Measurements from ENCODE around the gene VPS37D. TPM values are rescaled to one million over a fixed set of nuclear protein-coding genes. Genes with fewer than 3 reads are reported as not detected.

VPS37D gene
- 4.1 and 7.0 TPM in 2 replicates for total RNA-seq

DNA sequence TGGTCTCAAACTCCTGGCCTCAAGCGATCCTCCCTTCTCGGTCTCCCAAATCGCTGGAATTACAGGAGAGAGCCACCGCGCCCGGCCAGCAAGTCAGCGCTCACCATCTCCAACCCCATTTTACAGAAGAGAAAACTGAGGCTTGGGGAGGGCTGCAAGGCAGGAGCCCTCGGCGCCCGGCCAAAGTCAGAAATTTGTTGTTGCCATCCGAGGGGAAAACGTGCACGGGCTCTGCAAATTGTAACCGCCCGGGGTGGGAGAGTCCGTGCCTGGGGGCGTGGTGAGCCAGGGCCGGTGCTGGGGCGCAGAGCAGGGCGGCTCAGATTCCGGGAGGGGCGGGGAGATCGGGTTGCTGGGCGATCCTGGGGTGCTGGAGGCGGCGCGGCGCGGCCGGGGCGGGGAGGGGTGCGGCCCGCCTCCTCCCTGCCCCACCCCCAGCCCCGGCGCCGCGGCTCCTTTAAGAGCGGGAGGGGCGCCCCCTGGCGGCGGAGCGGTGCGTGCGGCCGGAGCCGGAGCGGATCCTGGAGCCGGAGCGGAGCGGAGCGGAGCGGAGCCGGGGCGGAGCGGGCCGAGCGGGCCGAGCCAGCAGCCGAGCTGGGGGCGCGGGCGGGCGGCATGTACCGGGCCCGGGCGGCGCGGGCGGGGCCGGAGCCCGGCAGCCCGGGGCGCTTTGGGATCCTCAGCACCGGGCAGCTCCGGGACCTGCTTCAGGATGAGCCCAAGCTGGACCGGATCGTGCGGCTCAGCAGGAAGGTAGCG, at the start of gene VPS37D:
Gene VPS37D, plus strand, starts transcription at position 488 of the 759 bp plus-strand sequence. Its CDS starts 128 bp downstream, at position 616.

DNA sequence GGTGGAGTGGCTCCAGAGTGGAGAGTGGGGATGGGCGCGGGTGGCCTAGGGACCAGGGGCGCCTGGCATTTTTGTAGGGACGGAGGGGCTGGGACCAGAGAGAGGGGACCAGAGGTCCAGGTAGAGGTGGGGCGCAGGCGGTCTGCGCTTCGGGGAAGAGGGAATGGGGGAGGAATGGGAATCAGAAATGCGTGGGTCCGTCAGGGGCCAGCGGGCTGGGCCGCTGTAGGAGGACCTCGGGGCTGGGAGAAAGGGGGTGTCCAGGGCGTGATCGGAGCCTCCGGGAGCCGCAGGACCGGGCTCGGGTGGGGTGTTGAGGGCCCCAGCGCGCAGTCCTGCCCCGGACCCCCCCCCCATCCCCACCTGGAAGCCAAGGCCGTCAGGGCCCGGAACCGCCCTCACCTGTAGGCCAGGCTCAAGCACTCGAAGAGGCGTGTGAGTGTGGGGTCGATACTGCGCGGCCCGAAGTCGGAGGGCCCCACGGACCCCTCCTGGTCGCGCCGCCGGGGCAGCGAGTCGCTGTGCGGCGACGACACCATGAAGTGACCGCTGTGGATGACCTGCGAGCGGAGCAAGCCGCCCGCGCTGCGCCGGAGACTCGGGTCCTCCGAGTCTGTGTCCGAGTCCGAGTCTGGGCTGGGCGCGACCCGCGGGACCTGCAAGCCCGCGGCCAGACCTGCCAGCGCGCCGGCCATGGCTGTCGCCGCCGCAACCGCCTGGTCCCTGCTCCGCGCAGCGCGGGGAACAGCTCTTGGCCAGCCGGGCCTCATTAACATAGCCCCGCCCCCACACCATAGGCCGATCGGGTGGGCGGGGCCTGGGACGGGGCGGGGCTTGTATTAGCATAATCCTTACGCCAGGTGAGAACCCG, 43.6 kb upstream of the VPS37D start, which contains the start of gene MLXIPL:
Gene MLXIPL, minus strand, starts transcription at position 725 of the 871 bp plus-strand sequence. Its CDS starts 30 bp downstream, at position 695.

GRCh38 chr7:73683056-73683787, 15.6 kb downstream of the VPS37D start, which contains the start of the genes BUD23 and DNAJC30:
TSS of gene BUD23 (plus strand) at chr7:73683597. CDS start at chr7:73683626, 29 bp downstream.
TSS of gene DNAJC30 (minus strand) at chr7:73683453. CDS start at chr7:73683423, 30 bp downstream.

GRCh38 chr7:73718905-73719805, 51.5 kb downstream of the VPS37D start, which contains the start of gene STX1A:
TSS of gene STX1A (minus strand) at chr7:73719669. CDS start at chr7:73719631, 38 bp downstream.

Other genes starting within 250 kb of the VPS37D start
- 0.34 and 1.3 TPM in 2 replicates for gene FZD9, start 234.1 kb upstream of the VPS37D start, total RNA-seq
- gene BAZ1B, start 145.5 kb upstream of the VPS37D start, total RNA-seq: 32.3 and 36.6 TPM in 2 replicates
- gene BCL7B, start 110.1 kb upstream of the VPS37D start, total RNA-seq: 20.1 and 37.5 TPM in 2 replicates
- gene TBL2, start 89.3 kb upstream of the VPS37D start, total RNA-seq: 48.5 and 76.3 TPM in 2 replicates
- 0.34 TPM in 1 of 2 replicates, not detected in the other for gene MLXIPL, start 43.3 kb upstream of the VPS37D start, total RNA-seq
- gene DNAJC30, start 15.6 kb downstream of the VPS37D start, total RNA-seq: 3.2 and 6.7 TPM in 2 replicates
- gene BUD23, start 15.8 kb downstream of the VPS37D start, total RNA-seq: 31.6 and 45.7 TPM in 2 replicates
- gene STX1A, start 51.8 kb downstream of the VPS37D start, total RNA-seq: 10.2 and 11.8 TPM in 2 replicates
- 9.6 and 11.0 TPM in 2 replicates for gene ABHD11, start 71.0 kb downstream of the VPS37D start, total RNA-seq
- gene CLDN3, start 102.4 kb downstream of the VPS37D start, total RNA-seq: not detected in 2 replicates
- 0.23 and 0.68 TPM in 2 replicates for gene CLDN4, start 163.2 kb downstream of the VPS37D start, total RNA-seq
- 1.6 and 7.0 TPM in 2 replicates for gene METTL27, start 174.7 kb downstream of the VPS37D start, total RNA-seq
- not detected in 2 replicates for gene TMEM270, start 193.3 kb downstream of the VPS37D start, total RNA-seq

All from pericardium fibroblast (primary cell).